GM21528 (cell line): ENCODE results near the gene MSRB2.

Experiments used
- ATAC-seq: cut with Tn5 transposase; IDR thresholded peaks from one replicate; pipeline ENCODE4 v1.9.1; 2021; ENCODE audit warnings: mild to moderate bottlenecking, moderate library complexity; ENCODE audit not compliant: unreplicated experiment, low FRiP score

MSRB2 gene

GRCh38 chr10:23157239-23157681 is 61.9 kb downstream of the MSRB2 start:
- ATAC-seq = peak; percentile 47

- peak; percentile 72 for ATAC-seq
These were observed 62.5 kb downstream of the MSRB2 start for GRCh38 chr10:23157691-23158369.

- ATAC-seq = peak; percentile 71
These were observed 63.0 kb downstream of the MSRB2 start for GRCh38 chr10:23158370-23158769.

- no peak for ATAC-seq
These were observed 76.0 kb downstream of the MSRB2 start for GRCh38 chr10:23171232-23171876.
